Keratinocyte (primary cell): ENCODE results near the gene ITGA11.

ENCODE experiments used
- CTCF ChIP-seq, 3 experiments: IDR thresholded peaks in 1 of 3; conservative IDR thresholded peaks in 1 of 3; optimal IDR thresholded peaks in 1 of 3; 2 replicates in 2 of 3; 3 replicates in 1 of 3; pipeline versions ENCODE3 to v1.5.1; 2011; ENCODE audit warnings: low read length in 3 of 3, mild to moderate bottlenecking in 3 of 3, moderate library complexity in 2 of 3, control low read depth in 1 of 3, inconsistent platforms in 1 of 3; ENCODE audit not compliant: insufficient read depth in 2 of 3; ENCODE audit errors: extremely low read depth in 1 of 3
- EZH2 ChIP-seq: IDR thresholded peaks from one replicate; pipeline ENCODE4 v1.6.1; 2012; ENCODE audit warnings: inconsistent platforms, mild to moderate bottlenecking, low read length, moderate library complexity

GRCh38 chr15:68335655-68336054 lies 96.3 kb downstream of the ITGA11 start:
- TF ChIP-seq EZH2 (no peak), CTCF (optimal IDR thresholded peaks at IDR 0.05 in 1 of 3, IDR thresholded peaks at IDR 0.05 in 1 of 3, conservative IDR thresholded peaks at IDR 0.05 in 1 of 3; ENCODE audit: extremely low read depth in 1 of 3, insufficient read depth in 2 of 3, low read length in 3 of 3) (no peak)
